HepG2 (cell line): ENCODE measurements around the gene HBA1. TPM values are rescaled to one million over a fixed set of nuclear protein-coding genes. Genes with fewer than 3 reads are reported as not detected.

Experiments used
- ATAC-seq: fragments of 200-7000 bp; cut with Tn5 transposase; 3 replicates; pipeline ENCODE4 v1.9.1; 2020; ENCODE audit warnings: mild to moderate bottlenecking, moderate library complexity
- BruUV-seq: library from RNA; stranded (reverse); fragments of 400-500 nt; replicated peaks from 2 replicates; lab custom pipeline; 2021; lab: Mats Ljungman, UMichigan
- CTCF ChIA-PET: fragments of 300-600 bp; formaldehyde crosslinking; extraction: SDS; loops from one replicate; lab custom pipeline; 2021; ENCODE audit warnings: low total read pairs, inconsistent platforms, low intra/inter-chr PET ratio; lab: Yijun Ruan, JAX
- POLR2A ChIA-PET: fragments of 350-600 bp; sonication (Branson Sonifier 250); formaldehyde crosslinking; loops from one replicate; lab custom pipeline; 2020; ENCODE audit warnings: antibody characterized with exemption, inconsistent platforms; lab: Yijun Ruan, JAX
- DNase-seq: peaks from one replicate; pipeline ENCODE4 v3.0.0-alpha.2; 2015; ENCODE audit warnings: low spot score
- FAIRE-seq: peaks from 3 replicates; lab custom pipeline; 2011; peaks lifted over from hg19 to GRCh38; lab: Jason Lieb, UNC
- H2AFZ ChIP-seq: one replicate; pipeline ENCODE4 v1.6.1; 2011; ENCODE audit warnings: low read length, inconsistent platforms
- H3K27ac ChIP-seq: fragments of 300-600 bp; 3 replicates; pipeline ENCODE4 v1.8.0; 2011; ENCODE audit warnings: mixed run types, mild to moderate bottlenecking, mixed read lengths, low read length, inconsistent platforms; ENCODE audit not compliant: insufficient read depth; ENCODE audit errors: extremely low read length
- H3K27me3 ChIP-seq, 2 experiments: fragments of 200-600 bp in 1 of 2; 2 replicates in 1 of 2; 3 replicates in 1 of 2; pipeline versions ENCODE4 v1.6.0 to v1.8.0; 2011; ENCODE audit warnings: low read length in 2 of 2, mild to moderate bottlenecking in 2 of 2, moderate library complexity in 2 of 2, inconsistent platforms in 1 of 2; ENCODE audit not compliant: insufficient read depth in 2 of 2, control insufficient read depth in 1 of 2
- H3K36me3 ChIP-seq, 2 experiments: fragments of 200-600 bp in 1 of 2; replicated peaks in 1 of 2; 2 replicates in 1 of 2; 3 replicates in 1 of 2; pipeline versions ENCODE4 v1.5.1 to v1.8.0; 2011; ENCODE audit warnings: low read length in 2 of 2, inconsistent platforms in 1 of 2; ENCODE audit not compliant: insufficient read depth in 2 of 2, control insufficient read depth in 1 of 2
- H3K4me1 ChIP-seq: 2 replicates; pipeline ENCODE4 v1.5.1; 2012; ENCODE audit warnings: low read length, inconsistent platforms; ENCODE audit not compliant: insufficient read depth
- H3K4me2 ChIP-seq: 2 replicates; pipeline ENCODE4 v1.6.0; 2011; ENCODE audit warnings: low read depth, low read length, inconsistent platforms
- H3K4me3 ChIP-seq, 3 experiments: fragments of 200-600 bp in 1 of 3; sonication (generic), shearing (Covaris generic) in 1 of 3; replicated peaks in 1 of 3; 2 replicates each; pipeline ENCODE4 v1.5.1; 2011 to 2016; ENCODE audit warnings: low read length in 3 of 3, inconsistent platforms in 2 of 3, low read depth in 2 of 3, mild to moderate bottlenecking in 2 of 3, control low read depth in 1 of 3, mixed read lengths in 1 of 3; ENCODE audit not compliant: insufficient read depth in 1 of 3
- H3K79me2 ChIP-seq: one replicate; pipeline ENCODE4 v1.6.1; 2011; ENCODE audit warnings: low read length, inconsistent platforms; ENCODE audit not compliant: insufficient read depth
- H3K9ac ChIP-seq: 2 replicates; pipeline ENCODE4 v1.6.0; 2011; ENCODE audit warnings: mild to moderate bottlenecking, low read depth, low read length, inconsistent platforms; ENCODE audit not compliant: insufficient read depth
- H3K9me3 ChIP-seq: 2 replicates; pipeline ENCODE4 v1.5.1; 2012; ENCODE audit warnings: mild to moderate bottlenecking, low read length
- H4K20me1 ChIP-seq: 2 replicates; pipeline ENCODE4 v1.6.0; 2011; ENCODE audit warnings: inconsistent platforms, mild to moderate bottlenecking, low read length, moderate library complexity; ENCODE audit not compliant: insufficient read depth
- BRCA1 ChIP-seq: sonication (generic); formaldehyde crosslinking; IDR thresholded peaks from 2 replicates; pipeline ENCODE4 v1.4.0; 2020; ENCODE audit warnings: missing genetic modification reagents
- CCAR2 ChIP-seq: fragments of 200-400 bp; formaldehyde crosslinking; optimal IDR thresholded peaks from 2 replicates; pipeline ENCODE3; 2018; ENCODE audit warnings: low read depth, mild to moderate bottlenecking, low read length, moderate library complexity
- DBP ChIP-seq: sonication (generic); formaldehyde crosslinking; IDR thresholded peaks from 2 replicates; pipeline ENCODE4 v1.4.0; 2020; ENCODE audit warnings: missing genetic modification reagents; ENCODE audit errors: not compliant biosample characterization
- HNF1B ChIP-seq: sonication (generic); formaldehyde crosslinking; IDR thresholded peaks from 2 replicates; pipeline ENCODE4 v1.5.1; 2020; ENCODE audit warnings: mild to moderate bottlenecking, moderate library complexity, missing genetic modification reagents
- HNRNPL ChIP-seq: fragments of 200-400 bp; formaldehyde crosslinking; IDR thresholded peaks from 2 replicates; pipeline ENCODE4 v1.6.1; 2017; ENCODE audit warnings: mild to moderate bottlenecking, low read depth, low read length
- KAT7 ChIP-seq: IDR thresholded peaks from 2 replicates; pipeline ENCODE4 v1.6.1; 2018; ENCODE audit warnings: borderline replicate concordance, missing compliant biosample characterization
- MYPOP ChIP-seq: sonication (generic); formaldehyde crosslinking; IDR thresholded peaks from 2 replicates; pipeline ENCODE4 v1.8.1; 2023; ENCODE audit warnings: mild to moderate bottlenecking, moderate library complexity, missing genetic modification reagents
- SETDB1 ChIP-seq: sonication (generic); formaldehyde crosslinking; IDR thresholded peaks from 2 replicates; pipeline ENCODE4 v1.5.1; 2020; ENCODE audit warnings: missing genetic modification reagents, mild to moderate bottlenecking, borderline replicate concordance
- SNRNP70 ChIP-seq: fragments of 200-400 bp; formaldehyde crosslinking; IDR thresholded peaks from 2 replicates; pipeline ENCODE4 v1.6.1; 2017; ENCODE audit warnings: mild to moderate bottlenecking, low read depth, low read length, moderate library complexity
- TFDP2 ChIP-seq: sonication (generic); formaldehyde crosslinking; IDR thresholded peaks from 2 replicates; pipeline ENCODE4 v1.4.0; 2020; ENCODE audit warnings: missing genetic modification reagents
- TRIM22 ChIP-seq: fragments of 450-650 bp; IDR thresholded peaks from 2 replicates; pipeline ENCODE4 v1.6.1; 2017
- ZFP41 ChIP-seq: sonication (generic); formaldehyde crosslinking; IDR thresholded peaks from 2 replicates; pipeline ENCODE4 v1.4.0; 2020; ENCODE audit warnings: mild to moderate bottlenecking, missing genetic modification reagents, borderline replicate concordance
- ZNF296 ChIP-seq: sonication (generic); formaldehyde crosslinking; conservative IDR thresholded peaks from 2 replicates; pipeline ENCODE4 v1.5.0; 2020; ENCODE audit warnings: mild to moderate bottlenecking, missing genetic modification reagents
- ZNF549 ChIP-seq: sonication (generic); formaldehyde crosslinking; IDR thresholded peaks from 2 replicates; pipeline ENCODE4 v1.5.0; 2020; ENCODE audit warnings: missing genetic modification reagents
- ZNF569 ChIP-seq: sonication (generic); formaldehyde crosslinking; IDR thresholded peaks from 2 replicates; pipeline ENCODE4 v1.5.0; 2020; ENCODE audit warnings: mild to moderate bottlenecking, missing genetic modification reagents, moderate library complexity, borderline replicate concordance
- ZNF766 ChIP-seq: sonication (generic); formaldehyde crosslinking; IDR thresholded peaks from 2 replicates; pipeline ENCODE4 v1.5.0; 2020; ENCODE audit warnings: missing genetic modification reagents, borderline replicate concordance
- ZNF784 ChIP-seq: sonication (generic); formaldehyde crosslinking; IDR thresholded peaks from 2 replicates; pipeline ENCODE4 v1.5.1; 2020; ENCODE audit warnings: missing genetic modification reagents, mild to moderate bottlenecking, borderline replicate concordance
- WGBS: methylation state at CpG from one replicate; pipeline ENCODE4 v1.1.6; 2017; ENCODE audit warnings: low lambda C conversion rate; 5-methylcytosine and 5-hydroxymethylcytosine counted together
- in situ Hi-C: cut with HindIII; loops from 2 replicates; pipeline ENCODE4 v1.10.0; 2017; ENCODE audit warnings: low pct_unique_long_range_greater_than_20kb; ENCODE audit not compliant: extremely low pct_ligation_motif_present
- intact Hi-C: fragments of 100-400 bp; cut with micrococcal nuclease; formaldehyde crosslinking; loops from one replicate; pipeline ENCODE4 v1.10.0; 2022; ENCODE audit not compliant: unreplicated experiment
- polyA plus RNA-seq, 8 experiments: library from polyadenylated mRNA; depleted of rRNA in 3 of 8; stranded (reverse) in 7 of 8; unstranded in 1 of 8; fragments of >200 nt; fragmentation: Illumina TruSeq in 4 of 8; extraction: Trizol in 4 of 8; gene quantifications; 2 replicates each; pipeline versions ENCODE4 v1.2.1 to v1.2.3, GENCODE V29; 2011 to 2016; ENCODE audit warnings: low read depth in 4 of 8, missing spikeins in 1 of 8, mixed read lengths in 1 of 8; ENCODE audit not compliant: insufficient read depth in 1 of 8
- total RNA-seq, 5 experiments: library from RNA; depleted of rRNA; stranded (reverse); fragments of >200 nt; fragmentation: Illumina TruSeq; extraction: Trizol; gene quantifications; 2 replicates each; pipeline ENCODE4 v1.2.3, GENCODE V29; 2016; ENCODE audit warnings: low read depth in 1 of 5

The HBA1 gene
- total and polyA plus RNA-seq, 2 of the 13 experiments (the other 11 are each of a cell fraction or from before 2014, with no cell fraction given): 0.59 TPM; not detected in 1

GRCh38 chr16:212999-213398 lies 36.5 kb downstream of the HBA1 start (continued):
- TF ChIP-seq HNF1B (CRISPR knock-in tag) (no peak), ZNF296 (CRISPR knock-in tag) (no peak), DBP (CRISPR knock-in tag) (no peak), ZNF569 (no peak), MYPOP (CRISPR knock-in tag) (no peak), CCAR2 (no peak), KAT7 (CRISPR knock-in tag) (no peak)

GRCh38 chr16:220021-220420 lies 43.5 kb downstream of the HBA1 start:
- BruUV-seq: no TSS peak
- TF ChIP-seq ZNF784 (CRISPR knock-in tag): no peak
- no peak for TF ChIP-seq ZNF766 (CRISPR knock-in tag)
- TF ChIP-seq TFDP2 (CRISPR knock-in tag): no peak
- no peak for TF ChIP-seq HNRNPL
- no peak for TF ChIP-seq ZNF549 (CRISPR knock-in tag)
- TF ChIP-seq ZFP41: no peak
- no peak for TF ChIP-seq SETDB1
- TF ChIP-seq SNRNP70: no peak
- no peak for TF ChIP-seq TRIM22
- TF ChIP-seq BRCA1: no peak

More at GRCh38 chr16:220021-220420, 43.5 kb downstream of the HBA1 start:
- WGBS: 96% methylated on average over 4 of the region's 4 CpGs
- no peak for FAIRE-seq
- Histone ChIP-seq H3K9me3 (no peaks in the 10 kb centered on the region), H2AFZ (no peak overlapping the region), H3K27me3 (no peaks in the 10 kb centered on the region), H3K9ac (no peak overlapping the region), H3K4me3 (no peak overlapping the region), H3K4me1 (peaks cover 7% of the 10 kb centered on the region; the same call in 1 of the 2 replicates), H3K36me3 (peaks cover 26 to 74% of the 10 kb centered on the region in 2 experiments; a peak in 4 of 5 replicates), H3K27ac (no peak overlapping the region), H4K20me1 (peaks cover 5% of the 10 kb centered on the region; the same call in 1 of the 2 replicates), H3K4me2 (no peak overlapping the region), H3K79me2 (peaks cover 25% of the 10 kb centered on the region)
- no peak for ATAC-seq
- in situ Hi-C loops: no loop called here
- ChIA-PET CTCF (no interaction called here), POLR2A (interaction anchor here (2.3 kb wide), 1 partner anchor 8 kb away, joined by 11 read pairs; no protein-coding TSS in a partner anchor)
- intact Hi-C loops: no loop called here
- DNase-seq: no peak
